Adrenal gland (tissue), 12 donors: ENCODE data around the gene BEND7. TPM values are rescaled to one million over a fixed set of nuclear protein-coding genes. Genes with fewer than 3 reads are reported as not detected.

Source experiments
- DNase-seq, 7 donors: peaks; one replicate each; pipeline ENCODE4 v3.0.0-alpha.2; 2019 to 2020
- H3K27ac ChIP-seq, 5 donors: fragments of 200-600 bp; sonication (generic) in 4 of 5; 1 replicate in 3 of 5; 2 replicates in 2 of 5; pipeline versions ENCODE4 v1.5.1 to v1.8.0; 2016 to 2020; ENCODE audit warnings: mild to moderate bottlenecking in 1 of 5
- H3K27me3 ChIP-seq: fragments of 200-600 bp; 2 replicates; pipeline ENCODE4 v1.8.0; 2021
- H3K36me3 ChIP-seq, 2 donors: fragments of 200-600 bp; replicated peaks in 1 of 2; 1 replicate in 1 of 2; 2 replicates in 1 of 2; pipeline versions ENCODE4 v1.5.1 to v1.8.0; 2018 to 2022
- H3K4me1 ChIP-seq, 2 donors: fragments of 200-600 bp; replicated peaks in 1 of 2; 1 replicate in 1 of 2; 2 replicates in 1 of 2; pipeline versions ENCODE4 v1.5.1 to v1.8.0; 2018 to 2021
- H3K4me3 ChIP-seq, 4 donors: fragments of 200-600 bp; sonication (generic) in 3 of 4; one replicate each; pipeline ENCODE4 v1.5.1; 2016 to 2018
- H3K9me3 ChIP-seq, 3 donors: fragments of 200-600 bp; sonication (generic) in 1 of 3; replicated peaks in 1 of 3; 1 replicate in 2 of 3; 2 replicates in 1 of 3; pipeline versions ENCODE4 v1.5.1 to v1.8.0; 2016 to 2021
- POLR2A ChIP-seq, 2 donors: fragments of 450-650 bp; IDR thresholded peaks; one replicate each; pipeline ENCODE4 v1.6.1; 2017; ENCODE audit warnings: antibody characterized with exemption in 2 of 2, mild to moderate bottlenecking in 2 of 2, moderate library complexity in 1 of 2
- WGBS, 4 donors: extraction: QIAGEN DNeasy Blood & Tissue Kit in 2 of 4; methylation state at CpG; one replicate each; pipeline versions ENCODE4 v1.1.5 to v1.1.7; 2013 to 2017; 5-methylcytosine and 5-hydroxymethylcytosine counted together
- intact Hi-C, 2 donors: fragments of 100-400 bp; cut with DNase I; formaldehyde crosslinking; loops; one replicate each; pipeline versions ENCODE4 v1.14.1 to v1.15.0; 2022 to 2023
- polyA plus RNA-seq, 3 donors: library from polyadenylated mRNA; stranded (reverse); fragments of 200-250 nt in 2 of 3; fragments of 350-450 nt in 1 of 3; fragmentation: Illumina TruSeq in 1 of 3; extraction: RNeasy Lipid Tissue Mini Kit (QIAGEN cat#74804) in 1 of 3; gene quantifications; one replicate each; pipeline ENCODE4 v1.2.3, GENCODE V29; 2013 to 2014
- total RNA-seq, 9 donors: library from RNA; depleted of rRNA in 4 of 9; stranded (reverse); fragments of >200 nt in 4 of 9; fragments of 120-200 nt in 1 of 9; fragmentation: NEBNext Ultra II Directional in 1 of 9; extraction: Animal tissue kit (Norgen Biotek cat#: 25700) in 1 of 9; gene quantifications; one replicate each; pipeline versions ENCODE4 v1.1.0 to v1.2.4, GENCODE V29; 2013 to 2023
- TF ChIP-seq, protein P1 (sequence below), 6 experiments: fragments of 450-650 bp in 4 of 6; fragments of 200-600 bp in 2 of 6; sonication (generic) in 1 of 6; IDR thresholded peaks; 1 replicate in 5 of 6; 2 replicates in 1 of 6; pipeline versions ENCODE4 v1.5.1 to v1.8.0; 2016 to 2021; ENCODE audit warnings: antibody characterized with exemption in 6 of 6, mild to moderate bottlenecking in 2 of 6, moderate library complexity in 1 of 6
- donor health status: healthy with polysubstance abuse.
- donor health status: Bipolar disorder and iron deficiency.
- donor health status: DM: yes; HTN: yes; CAD: no.
- donor health status: DM: no; HTN: no; CAD: no.
- donor health status: DM: no; HTN: no; CAD: no.
- donor health status: DM: yes; HTN: yes; CAD: no.

BEND7 gene
- total and polyA plus RNA-seq, 12 donors = 5.3 to 21.5 (median 13.7) TPM

GRCh38 chr10:13399236-13399635, 129.6 kb downstream of the BEND7 start:
- TF ChIP-seq, protein P1, sequence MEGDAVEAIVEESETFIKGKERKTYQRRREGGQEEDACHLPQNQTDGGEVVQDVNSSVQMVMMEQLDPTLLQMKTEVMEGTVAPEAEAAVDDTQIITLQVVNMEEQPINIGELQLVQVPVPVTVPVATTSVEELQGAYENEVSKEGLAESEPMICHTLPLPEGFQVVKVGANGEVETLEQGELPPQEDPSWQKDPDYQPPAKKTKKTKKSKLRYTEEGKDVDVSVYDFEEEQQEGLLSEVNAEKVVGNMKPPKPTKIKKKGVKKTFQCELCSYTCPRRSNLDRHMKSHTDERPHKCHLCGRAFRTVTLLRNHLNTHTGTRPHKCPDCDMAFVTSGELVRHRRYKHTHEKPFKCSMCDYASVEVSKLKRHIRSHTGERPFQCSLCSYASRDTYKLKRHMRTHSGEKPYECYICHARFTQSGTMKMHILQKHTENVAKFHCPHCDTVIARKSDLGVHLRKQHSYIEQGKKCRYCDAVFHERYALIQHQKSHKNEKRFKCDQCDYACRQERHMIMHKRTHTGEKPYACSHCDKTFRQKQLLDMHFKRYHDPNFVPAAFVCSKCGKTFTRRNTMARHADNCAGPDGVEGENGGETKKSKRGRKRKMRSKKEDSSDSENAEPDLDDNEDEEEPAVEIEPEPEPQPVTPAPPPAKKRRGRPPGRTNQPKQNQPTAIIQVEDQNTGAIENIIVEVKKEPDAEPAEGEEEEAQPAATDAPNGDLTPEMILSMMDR (IDR thresholded peaks at IDR 0.05) = no peak
- no peak for TF ChIP-seq POLR2A (IDR thresholded peaks at IDR 0.05)
- Histone ChIP-seq H3K27ac (no peak overlapping the region), H3K27me3 (no peaks in the 10 kb centered on the region), H3K4me1 (no peaks in the 10 kb centered on the region), H3K4me3 (no peak overlapping the region), H3K9me3 (no peaks in the 10 kb centered on the region), H3K36me3 (no peaks in the 10 kb centered on the region)
- 79 to 86% (median 82%) methylated on average over 8 of the region's 8 CpGs for WGBS, 4 donors
- intact Hi-C loops = no loop called here
- DNase-seq = no peak

DNA sequence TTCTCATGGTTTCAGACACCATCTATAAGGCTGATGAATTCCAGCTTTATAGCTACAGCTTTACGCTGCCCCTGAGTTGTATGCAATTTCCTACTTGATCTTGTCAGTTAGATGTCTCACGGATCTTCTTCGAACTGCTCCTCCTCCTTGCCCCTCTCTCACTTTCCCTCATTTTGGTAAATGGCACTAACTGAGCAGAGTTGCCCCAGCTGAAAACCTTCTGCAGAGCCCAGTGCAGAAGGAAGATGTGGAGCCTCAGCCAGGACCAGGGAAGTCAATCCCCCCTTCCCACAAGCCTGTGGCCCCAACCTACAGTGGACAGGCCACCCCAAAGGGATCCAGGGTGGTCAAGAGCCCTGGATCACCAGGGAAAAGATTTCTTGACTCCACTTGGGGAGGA, 131.8 kb downstream of the BEND7 start:
- DNase-seq = no peak
- no peak overlapping the region for H3K27ac ChIP-seq
- no peak for TF ChIP-seq POLR2A (IDR thresholded peaks at IDR 0.05)
- H3K27me3 ChIP-seq = no peaks in the 10 kb centered on the region
- no peaks in the 10 kb centered on the region for H3K4me1 ChIP-seq
- intact Hi-C loops = no loop called here
- WGBS, 4 donors = 92 to 98% (median 93%) methylated on average over 3 of the region's 3 CpGs
- no peaks in the 10 kb centered on the region for H3K36me3 ChIP-seq
- no peaks in the 10 kb centered on the region for H3K9me3 ChIP-seq
- no peak overlapping the region for H3K4me3 ChIP-seq

GRCh38 chr10:13396369-13396768, 132.4 kb downstream of the BEND7 start:
- no peak for TF ChIP-seq POLR2A (IDR thresholded peaks at IDR 0.05)
- TF ChIP-seq, protein P1 (IDR thresholded peaks at IDR 0.05) = no peak
- DNase-seq = no peak
- H3K27ac ChIP-seq = no peak overlapping the region
- no peaks in the 10 kb centered on the region for H3K36me3 ChIP-seq
- H3K4me3 ChIP-seq = no peak overlapping the region
- intact Hi-C loops = no loop called here
- H3K27me3 ChIP-seq = no peaks in the 10 kb centered on the region
- H3K9me3 ChIP-seq = no peaks in the 10 kb centered on the region
- no peaks in the 10 kb centered on the region for H3K4me1 ChIP-seq

DNA sequence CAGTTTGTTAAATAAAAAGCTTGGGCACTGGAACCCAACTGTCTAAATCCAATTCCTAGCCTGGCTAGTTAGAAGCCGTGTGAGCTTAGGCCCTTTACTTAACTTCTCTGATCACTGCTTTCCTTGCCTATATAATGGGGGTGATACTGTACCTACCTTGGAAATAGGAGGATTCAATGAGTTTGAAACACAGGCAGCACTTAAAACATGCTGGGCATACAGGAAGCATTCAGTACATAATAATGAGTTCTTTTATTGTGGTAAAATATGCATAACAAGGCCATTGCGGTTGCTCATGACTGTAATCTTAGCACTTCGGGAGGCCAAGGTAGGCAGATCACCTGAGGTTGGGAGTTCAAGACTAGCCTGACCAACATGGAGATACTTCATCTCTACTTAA, 133.3 kb downstream of the BEND7 start:
- no peaks in the 10 kb centered on the region for H3K27me3 ChIP-seq
- no peak for DNase-seq
- H3K9me3 ChIP-seq = no peaks in the 10 kb centered on the region
- intact Hi-C loops = no loop called here
- TF ChIP-seq, protein P1 (IDR thresholded peaks at IDR 0.05) = no peak
- no peak for TF ChIP-seq POLR2A (IDR thresholded peaks at IDR 0.05)
- no peaks in the 10 kb centered on the region for H3K4me1 ChIP-seq
- WGBS, 4 donors = 66 to 83% (median 79%) methylated on average over 3 of the region's 3 CpGs
- H3K27ac ChIP-seq = no peak overlapping the region
- H3K36me3 ChIP-seq = no peaks in the 10 kb centered on the region
- no peak overlapping the region for H3K4me3 ChIP-seq

DNA sequence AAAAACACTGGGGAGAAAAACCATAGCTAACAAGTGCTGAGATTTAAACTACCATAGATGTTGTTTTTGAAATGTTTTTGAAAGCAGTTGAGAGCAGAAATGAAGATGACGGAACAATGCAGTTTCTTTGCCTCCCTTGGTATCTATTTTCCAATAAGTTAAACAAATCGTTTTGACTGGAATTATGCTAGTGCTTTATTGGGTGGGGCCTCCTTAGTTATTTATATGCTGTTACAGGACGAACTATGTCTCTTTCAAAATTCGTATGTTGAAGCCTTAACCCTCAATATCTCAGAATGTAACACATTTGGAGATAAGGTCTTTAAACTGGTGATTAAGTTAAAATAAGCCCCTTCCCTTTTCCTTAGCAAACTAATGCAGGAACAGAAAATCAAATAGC, 135.2 kb downstream of the BEND7 start:
- intact Hi-C loops = no loop called here
- DNase-seq = no peak
- Histone ChIP-seq H3K27me3 (no peaks in the 10 kb centered on the region), H3K9me3 (no peaks in the 10 kb centered on the region), H3K27ac (no peak overlapping the region), H3K4me1 (no peaks in the 10 kb centered on the region), H3K4me3 (no peak overlapping the region), H3K36me3 (no peaks in the 10 kb centered on the region)
- WGBS, 4 donors = 47 to 66% (median 53%) methylated on average over 4 of the region's 4 CpGs
- TF ChIP-seq, protein P1 (IDR thresholded peaks at IDR 0.05) = no peak
- TF ChIP-seq POLR2A (IDR thresholded peaks at IDR 0.05) = no peak
